ENCODE measurements around the gene SCARF1.
"Not testable (repeated sequence)": the region's sequence is repeated elsewhere in the genome, so short reads cannot be mapped to it uniquely, and the experiment has no call there.

The SCARF1 gene

DNA sequence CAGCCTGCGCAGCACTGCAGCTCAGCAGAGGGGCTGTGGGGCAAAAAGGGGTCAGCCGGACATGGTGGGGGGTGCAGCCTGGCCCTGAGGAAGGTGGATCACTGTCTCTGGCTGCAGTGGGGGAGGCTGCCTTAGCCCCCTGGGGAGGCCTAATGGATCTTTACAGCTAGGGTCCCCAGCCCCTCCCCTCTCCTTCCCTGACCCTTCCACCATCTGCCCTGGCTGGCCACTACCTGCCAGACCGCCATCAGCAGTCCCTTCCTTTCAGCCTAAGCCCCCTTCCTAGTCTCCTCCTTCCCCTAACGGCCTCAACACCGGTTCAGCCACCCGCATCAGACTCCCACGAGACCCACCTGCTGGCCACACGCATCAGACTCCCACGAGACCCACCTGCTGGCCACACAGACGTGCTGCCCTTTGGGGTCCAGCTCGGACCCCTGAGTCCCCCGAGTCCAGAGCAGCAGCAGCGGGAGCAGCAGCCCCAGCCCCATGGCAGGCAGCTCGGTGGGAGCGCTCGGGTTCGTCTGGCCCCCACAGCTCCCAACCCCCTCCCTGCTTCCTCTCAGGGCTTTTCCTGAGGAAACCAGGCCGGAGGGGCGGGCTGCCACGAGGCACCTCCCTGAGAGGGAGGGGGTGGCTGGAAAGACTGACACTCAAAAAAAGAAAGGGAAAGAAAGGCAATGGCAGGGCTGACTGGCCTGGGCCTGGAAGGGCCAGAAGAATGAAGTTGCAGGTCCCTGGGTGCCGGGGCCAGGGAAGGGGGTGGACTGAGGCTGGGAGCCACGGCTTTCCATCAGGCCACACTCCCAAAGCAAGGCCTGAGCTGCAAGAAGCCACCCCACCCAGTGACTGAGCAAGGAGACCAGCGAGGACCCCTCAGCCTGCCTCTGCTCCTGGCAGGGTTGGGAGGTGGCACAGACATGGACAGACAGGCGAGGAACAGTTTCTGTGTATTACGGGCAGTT is at the start of gene SCARF1:
SCARF1 (minus strand) TSS at position 526 of the 965 bp plus-strand sequence; CDS start at position 491, 35 bp downstream.
- no peak for DNase-seq (ENCODE audit: low spot score)

- DNase-seq (ENCODE audit: low spot score): peak; percentile 27
Measured at GRCh38 chr17:1693339-1693738, 47.8 kb upstream of the SCARF1 start.

GRCh38 chr17:1690544-1691221 is 45.2 kb upstream of the SCARF1 start:
- DNase-seq (ENCODE audit: low spot score): no peak

- not testable (repeated sequence) for DNase-seq (ENCODE audit: low spot score)
Measured at GRCh38 chr17:1688405-1688804, 42.9 kb upstream of the SCARF1 start.

- no peak for DNase-seq (ENCODE audit: low spot score)
Measured at GRCh38 chr17:1686086-1686485, 40.6 kb upstream of the SCARF1 start.

DNA sequence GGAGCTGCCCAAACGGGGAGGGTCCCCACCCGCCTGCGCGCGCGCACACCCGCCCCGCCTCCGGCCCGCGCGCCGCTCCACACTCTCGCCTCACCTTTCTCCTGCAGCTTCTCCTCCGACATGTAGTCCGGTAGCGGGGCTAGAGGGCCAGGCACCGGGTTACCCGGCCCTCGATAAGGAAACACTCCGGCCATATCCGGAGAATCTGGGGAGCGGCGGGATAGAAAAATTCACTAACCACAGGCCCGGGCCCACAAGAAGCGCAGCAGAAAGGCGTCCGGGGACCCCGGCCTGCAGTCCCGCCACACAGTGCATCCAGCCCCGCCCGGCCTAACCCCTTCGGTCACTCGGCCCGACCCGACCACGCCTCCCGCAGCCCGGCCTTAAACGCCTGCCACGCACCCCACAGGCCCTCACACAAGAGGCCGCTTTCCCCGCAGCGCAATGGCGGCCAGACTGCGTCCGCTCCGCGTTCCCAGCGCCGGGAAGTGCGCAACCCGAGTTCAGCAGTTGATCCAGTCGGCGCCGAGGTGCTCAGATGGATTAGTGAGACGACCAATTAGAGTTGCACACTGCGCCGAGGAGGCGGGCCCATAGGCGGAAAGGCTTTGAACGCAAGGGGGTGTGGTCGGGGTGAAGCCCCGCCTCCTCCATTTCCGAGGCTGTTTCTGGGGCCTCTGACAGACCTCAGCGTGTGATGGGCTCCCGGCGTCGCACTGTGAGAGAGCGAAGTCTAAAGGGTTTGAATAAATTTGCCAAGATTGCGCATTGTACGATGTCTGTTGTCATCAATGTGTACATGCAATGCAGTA is 39.1 kb upstream of the SCARF1 start, which contains the start of gene PRPF8:
PRPF8 (minus strand) TSS at position 490 of the 812 bp plus-strand sequence; CDS start at position 194, 296 bp downstream.
- DNase-seq (ENCODE audit: low spot score): peak; percentile 100

- no peak for DNase-seq (ENCODE audit: low spot score)
Measured at GRCh38 chr17:1683459-1683858, 37.9 kb upstream of the SCARF1 start.

- no peak for DNase-seq (ENCODE audit: low spot score)
Measured at GRCh38 chr17:1676401-1676800, 30.9 kb upstream of the SCARF1 start.

GRCh38 chr17:1673041-1673785 is 27.7 kb upstream of the SCARF1 start:
- DNase-seq (ENCODE audit: low spot score): no peak

- DNase-seq (ENCODE audit: low spot score): not testable (repeated sequence)
Measured at GRCh38 chr17:1663934-1664333, 18.4 kb upstream of the SCARF1 start.

DNA sequence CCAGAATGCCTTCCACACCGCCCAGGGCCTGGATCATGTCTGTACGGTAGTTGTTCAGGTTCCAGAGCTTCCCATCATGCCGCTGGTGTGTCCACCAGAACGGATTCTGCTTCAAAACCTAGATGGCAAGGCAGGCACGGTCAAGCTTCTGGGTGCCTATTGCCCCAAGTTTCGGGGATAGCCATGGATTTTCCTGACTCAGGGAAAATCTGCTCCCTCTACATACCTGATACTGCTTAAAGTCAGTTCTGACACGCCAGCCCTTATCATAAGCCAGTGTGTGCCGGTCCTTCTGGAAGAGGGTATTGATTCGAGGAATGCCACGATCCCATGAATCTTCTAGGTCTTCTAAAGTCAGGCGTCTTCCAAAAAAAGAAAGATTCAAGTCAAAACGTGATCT is 15.5 kb upstream of the SCARF1 start:
- DNase-seq (ENCODE audit: low spot score): no peak

DNA sequence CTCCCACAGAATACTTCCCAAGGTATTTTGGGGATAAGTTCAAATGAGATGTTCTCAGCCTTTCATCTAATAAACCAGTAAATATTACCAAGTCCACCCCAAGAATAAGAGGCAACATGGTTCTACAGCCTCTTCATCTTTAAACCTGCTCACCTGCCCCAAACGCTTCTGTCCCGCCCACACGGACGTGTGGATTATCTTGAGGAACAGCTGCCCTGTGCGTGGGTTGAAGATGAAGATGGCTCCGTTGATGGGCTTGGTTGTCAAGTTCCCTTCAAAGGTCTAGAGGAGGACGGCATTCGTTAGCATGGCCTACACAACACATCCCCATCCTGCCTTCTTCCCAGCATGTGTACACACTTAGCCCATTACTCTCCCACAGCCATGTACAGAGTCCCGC is 12.6 kb upstream of the SCARF1 start:
- DNase-seq (ENCODE audit: low spot score): no peak

- no peak for DNase-seq (ENCODE audit: low spot score)
Measured at GRCh38 chr17:1653735-1654134, 8.2 kb upstream of the SCARF1 start.

- not testable (repeated sequence) for DNase-seq (ENCODE audit: low spot score)
Measured at GRCh38 chr17:1652794-1653193, 7.3 kb upstream of the SCARF1 start.

GRCh38 chr17:1651559-1651844 is 6.0 kb upstream of the SCARF1 start:
- DNase-seq (ENCODE audit: low spot score): no peak

GRCh38 chr17:1650731-1651558 is 5.4 kb upstream of the SCARF1 start:
- no peak for DNase-seq (ENCODE audit: low spot score)

DNA sequence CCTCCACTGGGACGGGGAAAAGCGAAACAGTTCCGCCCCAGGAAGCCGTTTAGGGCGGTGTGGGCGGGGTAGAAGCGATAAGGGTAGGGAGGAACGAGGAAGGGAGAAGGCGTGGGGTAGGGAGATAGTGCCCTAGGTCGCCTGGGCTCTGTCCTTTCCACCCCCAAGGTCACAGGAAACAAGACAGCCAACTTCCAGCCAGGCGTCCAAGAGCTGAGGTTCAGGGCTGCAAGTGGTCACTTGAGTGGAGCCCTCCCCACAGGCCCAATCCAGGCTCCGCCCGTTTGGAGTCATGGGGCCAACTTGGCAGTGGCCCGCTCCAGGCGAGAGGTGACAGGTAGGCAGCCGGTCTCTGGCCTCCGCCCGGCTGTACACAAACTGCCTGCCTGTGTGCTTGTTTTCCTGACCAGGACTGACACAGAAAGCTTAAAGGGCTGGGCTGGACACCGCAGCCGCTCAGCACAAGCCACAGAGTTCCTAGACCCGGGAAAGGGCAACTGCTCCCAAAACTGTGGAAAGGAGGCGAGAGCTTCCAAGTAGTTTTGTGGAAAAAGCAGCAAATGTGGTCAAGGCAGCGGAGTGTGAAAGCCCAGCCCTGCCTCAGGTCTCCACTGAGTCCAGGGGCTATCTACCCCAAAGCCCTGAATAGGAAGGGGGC is 4.4 kb upstream of the SCARF1 start, which contains the start of gene RILP:
RILP (minus strand) TSS at position 23 of the 658 bp plus-strand sequence. CDS start 62 bp downstream, outside the sequence.
- peak; percentile 57 for DNase-seq (ENCODE audit: low spot score)

GRCh38 chr17:1648963-1649843 is 3.7 kb upstream of the SCARF1 start:
- DNase-seq (ENCODE audit: low spot score): peak; percentile 99

Data from AG08396 (cell line).